GM20431 (cell line): ENCODE results near the gene UBL7.
"Not testable (repeated sequence)": the region's sequence is repeated elsewhere in the genome, so short reads cannot be mapped to it uniquely, and the experiment has no call there.

Source experiments
- in situ Hi-C: fragments of 300-500 bp; cut with MseI, MboI; formaldehyde crosslinking; loops from one replicate; pipeline ENCODE4 v1.15.0; 2020; ENCODE audit warnings: low sequenced_read_pairs; ENCODE audit not compliant: unreplicated experiment

UBL7 gene

DNA sequence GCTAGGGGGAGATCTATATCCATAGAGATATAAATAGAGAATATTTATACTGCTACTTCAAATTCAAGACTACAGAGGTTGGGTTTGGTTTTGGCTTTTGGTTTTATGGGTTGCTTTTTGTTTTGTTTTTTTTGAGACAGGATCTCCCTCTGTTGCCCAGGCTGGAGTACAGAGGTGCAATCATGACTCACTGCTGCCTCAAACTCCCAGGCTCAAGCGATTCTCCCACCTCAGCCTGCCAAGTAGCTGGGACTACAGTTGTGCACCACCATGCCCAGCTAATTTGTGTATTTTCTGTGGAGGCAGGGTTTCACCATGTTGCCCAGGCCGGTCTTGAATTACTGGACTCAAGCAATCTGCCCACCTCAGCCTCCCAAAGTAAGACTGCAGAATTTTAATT is 3.9 kb upstream of the UBL7 start:
- in situ Hi-C loops: no loop called here

DNA sequence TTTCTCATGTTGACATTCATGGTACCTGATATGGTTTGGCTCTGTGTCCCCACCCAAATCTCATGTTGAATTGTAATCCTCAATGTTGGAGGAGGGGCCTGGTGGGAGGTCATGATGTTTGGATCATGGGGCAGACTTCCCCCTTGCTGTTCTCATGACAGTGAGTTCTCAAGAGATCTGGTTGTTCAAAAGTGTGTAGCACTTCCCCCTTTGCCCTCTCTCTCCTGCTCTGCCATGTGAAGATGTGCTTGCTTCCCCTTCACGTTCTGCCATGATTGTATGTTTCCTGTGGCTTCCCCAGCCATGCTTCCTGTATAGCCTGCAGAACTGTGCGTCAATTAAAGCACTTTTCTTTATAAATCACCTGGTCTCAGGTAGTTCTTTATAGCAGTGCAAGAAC is 3.3 kb upstream of the UBL7 start:
- in situ Hi-C loops: no loop called here

DNA sequence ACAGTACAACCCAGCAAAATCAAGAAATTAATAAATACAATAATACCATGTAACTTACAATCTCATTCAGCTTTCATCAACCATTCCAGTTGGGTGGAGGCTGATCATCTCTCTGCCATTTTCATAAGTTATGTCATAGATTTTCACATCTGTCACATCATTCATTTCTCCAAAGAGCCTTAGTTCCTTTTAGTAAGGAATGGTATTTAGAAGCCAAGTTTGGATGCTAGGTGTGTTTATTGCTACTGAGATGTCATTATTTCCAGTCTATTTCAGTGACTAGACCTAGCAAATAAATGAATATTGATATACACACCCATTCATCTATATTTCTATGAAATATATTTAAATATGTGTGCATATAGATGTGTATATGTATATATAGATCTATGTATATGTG is 2.7 kb upstream of the UBL7 start:
- in situ Hi-C loops: no loop called here

DNA sequence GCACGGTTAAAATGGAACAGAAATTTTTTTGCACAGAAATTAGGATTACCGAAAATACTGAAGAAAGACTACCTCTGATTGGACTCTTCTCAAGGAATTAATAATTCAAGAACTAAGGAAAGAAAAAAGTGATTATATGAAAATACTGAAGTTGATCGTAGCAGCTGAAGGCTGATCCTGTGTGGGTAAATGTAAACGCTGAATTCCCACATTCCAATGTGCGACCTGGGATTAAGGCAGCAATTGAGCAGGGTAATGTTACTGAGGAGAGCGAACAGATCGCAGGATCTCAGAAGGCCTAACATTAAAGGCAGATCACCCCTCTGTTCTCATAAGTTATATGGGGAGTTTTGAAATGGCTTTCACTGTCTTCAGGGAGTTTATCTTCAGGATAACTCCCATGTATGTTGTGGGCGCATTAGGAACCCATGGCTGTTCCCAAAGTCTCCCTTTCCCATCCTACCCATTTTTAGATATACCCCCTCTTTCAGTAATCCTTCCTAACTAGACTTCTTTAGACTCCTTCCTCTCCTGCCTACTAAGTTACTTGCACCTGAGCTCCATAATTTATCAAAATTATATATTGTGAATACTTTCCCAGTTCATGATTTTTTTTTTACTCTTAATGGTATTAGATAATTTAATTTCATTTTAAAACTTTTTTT is 1.0 kb upstream of the UBL7 start:
- in situ Hi-C loops: no loop called here

DNA sequence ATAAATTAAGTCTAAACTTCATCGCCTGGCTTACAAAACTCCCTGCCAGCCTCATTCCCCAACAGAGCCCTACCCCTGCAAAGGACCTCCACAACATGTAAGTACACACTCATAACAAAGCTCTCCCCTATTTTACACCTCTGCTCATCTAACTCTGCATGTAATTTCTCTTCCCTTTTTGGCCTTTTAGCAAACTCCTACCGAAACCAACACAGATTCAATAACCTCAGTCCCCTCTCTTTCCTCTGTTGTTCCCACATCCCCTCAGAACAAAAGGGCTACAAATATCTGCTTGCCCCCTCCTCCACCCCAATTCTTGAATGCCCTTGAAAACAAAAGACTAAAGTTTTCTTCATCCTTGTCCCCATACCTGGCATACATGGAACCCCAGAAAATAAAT is 662 bp downstream of the UBL7 start:
- in situ Hi-C loops: no loop called here

DNA sequence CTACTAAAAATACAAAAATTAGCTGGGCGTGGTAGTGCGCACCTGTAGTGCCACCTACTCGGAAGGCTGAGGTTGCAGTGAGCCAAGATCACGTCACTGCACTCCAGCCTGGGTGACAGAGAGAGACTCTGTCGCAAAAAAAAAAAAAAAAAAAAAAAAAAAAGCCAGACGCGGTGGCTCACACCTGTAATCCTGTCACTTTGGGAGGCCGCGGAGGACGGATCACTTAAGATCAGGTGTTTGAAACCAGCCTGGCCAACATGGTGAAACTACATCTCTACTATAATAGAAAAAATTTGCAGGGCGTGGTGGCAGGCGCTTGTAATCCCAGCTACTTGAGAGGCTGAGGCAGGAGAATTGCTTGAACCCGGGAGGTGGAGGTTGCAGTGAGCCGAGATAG is 1.2 kb downstream of the UBL7 start:
- in situ Hi-C loops: not testable (repeated sequence)

DNA sequence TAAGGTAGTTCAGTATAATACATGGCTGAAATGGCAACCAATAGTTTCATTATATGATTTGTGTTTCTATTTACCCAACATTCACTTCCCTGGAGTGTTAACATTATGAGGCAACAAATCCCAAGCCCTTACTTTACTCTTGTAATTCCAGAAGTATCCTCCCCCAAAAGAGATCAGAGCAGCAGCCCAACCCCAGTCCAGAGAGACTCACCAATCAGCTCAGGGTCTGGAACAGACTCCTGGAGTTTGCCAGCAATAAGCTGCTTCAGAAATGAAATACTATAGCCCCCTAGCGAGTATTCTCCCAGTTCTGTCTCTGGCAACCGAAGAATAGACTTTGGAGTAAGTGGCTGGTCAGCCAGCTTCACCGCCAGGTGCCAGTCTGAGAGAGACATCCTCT is 2.5 kb downstream of the UBL7 start:
- in situ Hi-C loops: no loop called here

DNA sequence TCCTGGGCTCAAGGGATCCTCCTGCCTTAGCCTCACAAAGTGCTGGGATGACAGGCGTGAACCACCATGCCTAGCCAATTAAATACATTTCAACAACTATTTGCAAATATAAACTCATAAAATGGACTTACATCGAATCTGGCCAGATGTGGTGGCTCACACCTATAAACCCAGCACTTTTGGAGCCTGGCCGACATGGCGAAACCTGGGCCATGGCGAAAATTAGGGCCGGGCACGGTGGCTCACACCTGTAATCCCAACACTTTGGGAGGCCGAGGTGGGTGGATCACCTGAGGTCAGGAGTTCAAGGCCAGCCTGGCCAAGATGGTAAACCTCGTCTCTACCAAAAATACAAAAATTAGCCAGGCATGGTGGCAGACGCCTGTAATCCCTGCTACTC is 3.9 kb downstream of the UBL7 start:
- in situ Hi-C loops: not testable (repeated sequence)

DNA sequence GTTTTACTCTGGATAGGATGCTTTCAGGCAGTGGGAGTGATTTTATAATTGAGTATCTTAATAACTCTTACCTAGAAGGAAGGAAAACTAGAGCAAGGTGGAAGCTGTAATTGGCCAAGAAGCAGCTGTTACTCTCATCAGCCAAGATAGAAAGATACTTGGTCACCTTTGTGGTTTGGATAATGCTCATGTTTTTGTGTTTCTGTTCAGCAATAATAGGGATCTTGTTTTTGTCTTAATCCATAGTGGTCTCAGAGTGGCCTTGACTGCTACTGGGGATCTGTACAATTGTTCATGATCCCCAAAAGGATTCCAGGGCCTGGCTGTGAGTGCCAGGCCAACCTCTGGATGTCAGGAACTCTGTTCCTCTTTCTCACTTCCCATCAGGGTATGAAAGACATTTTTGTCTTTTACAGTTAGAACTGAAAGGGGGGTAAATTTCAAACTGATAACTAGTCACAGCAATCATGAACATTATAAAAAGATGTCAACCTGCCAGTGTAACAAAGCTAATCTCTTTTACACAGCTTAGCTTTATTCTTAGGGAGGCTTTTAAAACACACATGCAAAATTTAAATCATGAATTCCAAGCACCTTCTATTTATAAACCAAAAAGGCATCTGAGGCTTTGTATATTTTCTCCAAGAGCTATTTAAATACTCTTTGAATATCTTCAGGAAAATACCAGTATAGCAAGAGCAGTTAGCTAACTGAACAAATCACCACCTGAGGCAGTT is 6.0 kb downstream of the UBL7 start:
- in situ Hi-C loops: no loop called here

DNA sequence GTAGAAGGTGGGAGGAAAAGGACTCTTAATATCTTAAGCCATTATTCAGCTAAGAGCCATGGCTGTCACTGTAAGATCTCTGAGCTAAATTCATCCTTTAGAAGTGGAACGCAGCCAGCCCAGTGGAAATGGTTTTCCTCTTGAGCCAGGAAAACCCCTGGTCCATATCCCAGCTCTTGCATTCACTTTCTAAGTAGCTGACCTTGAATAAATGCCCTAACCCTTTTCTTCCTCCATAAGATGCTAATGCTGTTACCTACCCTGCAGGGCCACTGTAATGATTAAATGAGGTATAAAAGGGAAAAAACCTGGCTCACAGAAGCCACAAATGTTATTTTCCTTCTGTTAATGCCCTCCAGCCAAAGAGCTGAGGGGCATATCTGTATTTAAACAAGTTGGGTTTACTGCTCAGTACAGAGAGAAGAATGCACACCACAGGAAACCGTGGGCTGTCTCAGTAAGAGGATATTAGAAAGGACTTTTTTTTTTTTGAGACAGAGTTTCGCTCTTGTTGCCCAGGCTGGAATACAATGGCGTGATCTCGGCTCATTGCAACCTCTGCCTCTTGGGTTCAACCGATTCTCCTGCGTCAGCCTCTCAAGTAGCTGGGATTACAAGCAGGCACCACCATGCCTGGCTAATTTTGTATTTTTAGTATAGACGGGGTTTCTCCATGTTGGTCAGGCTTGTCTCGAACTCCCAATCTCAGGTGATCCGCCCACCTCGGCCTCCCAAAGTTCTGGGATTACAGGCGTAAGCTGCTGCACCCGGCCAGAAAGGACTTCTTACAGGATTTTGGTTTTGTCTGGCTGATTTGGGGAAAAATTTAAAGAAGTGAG is 6.8 kb downstream of the UBL7 start:
- in situ Hi-C loops: no loop called here

DNA sequence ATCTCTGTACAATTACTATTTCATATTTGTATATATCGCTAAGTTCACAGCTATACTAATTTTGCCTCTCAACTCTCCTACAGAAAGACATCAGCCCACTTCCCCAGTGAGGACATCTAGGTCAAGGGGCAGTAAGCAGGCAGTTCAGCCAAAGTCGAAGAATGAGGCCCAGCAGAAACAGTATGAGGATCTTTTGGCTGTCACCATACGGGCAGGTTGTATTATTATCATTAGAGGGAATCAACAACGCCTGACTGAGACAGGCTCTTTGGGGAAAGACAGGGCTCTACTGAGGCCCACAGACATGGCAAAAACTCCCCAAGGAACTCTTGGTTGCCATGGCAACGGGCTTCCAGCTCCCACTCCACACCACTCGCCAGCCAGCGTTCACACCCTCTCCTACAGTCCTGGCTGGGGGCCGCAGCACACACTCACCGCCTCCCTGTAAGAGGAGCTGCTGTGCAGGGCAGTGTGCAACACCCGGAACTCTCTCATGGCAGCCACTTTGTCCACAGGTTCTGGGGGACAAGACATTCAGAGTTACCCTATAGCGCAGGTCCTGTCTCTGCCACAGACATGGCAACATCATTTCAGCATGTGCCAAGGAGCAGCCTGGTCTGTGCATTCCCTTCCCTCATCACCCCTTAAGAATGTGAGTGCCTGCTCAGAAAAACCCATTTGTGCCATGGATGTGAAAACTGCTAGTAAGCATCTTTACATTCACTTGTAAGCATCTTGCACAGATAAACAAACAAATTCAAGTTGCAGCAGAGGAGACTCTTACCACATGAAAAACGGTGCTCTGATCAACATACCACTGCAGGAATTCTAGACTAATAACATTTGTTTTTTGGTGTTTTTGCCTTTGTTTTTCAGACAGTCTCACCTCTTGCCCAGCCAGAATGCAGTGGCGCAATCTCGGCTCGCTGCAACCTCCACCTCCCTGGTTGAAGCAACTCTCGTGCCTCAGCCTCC is 8.8 kb downstream of the UBL7 start:
- in situ Hi-C loops: no loop called here

DNA sequence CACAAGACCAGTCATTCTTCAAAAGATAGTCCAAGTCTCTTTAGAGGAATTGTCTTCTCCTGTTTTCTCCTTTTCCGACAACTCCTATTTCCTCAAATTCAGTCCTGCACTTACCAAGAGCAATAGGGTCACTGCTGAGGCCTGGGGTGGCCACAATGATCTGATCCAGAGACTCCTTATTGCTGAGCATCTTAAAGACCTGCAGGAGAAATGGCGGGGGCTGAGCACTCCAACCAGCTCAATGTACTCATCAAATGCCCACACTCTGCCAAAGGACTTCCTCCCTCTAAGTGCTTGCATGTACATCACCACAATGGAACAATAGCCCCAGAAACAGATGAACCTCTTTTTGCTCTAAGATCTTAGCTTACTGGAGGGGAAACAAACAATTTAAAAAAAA is 9.6 kb downstream of the UBL7 start:
- in situ Hi-C loops: no loop called here

DNA sequence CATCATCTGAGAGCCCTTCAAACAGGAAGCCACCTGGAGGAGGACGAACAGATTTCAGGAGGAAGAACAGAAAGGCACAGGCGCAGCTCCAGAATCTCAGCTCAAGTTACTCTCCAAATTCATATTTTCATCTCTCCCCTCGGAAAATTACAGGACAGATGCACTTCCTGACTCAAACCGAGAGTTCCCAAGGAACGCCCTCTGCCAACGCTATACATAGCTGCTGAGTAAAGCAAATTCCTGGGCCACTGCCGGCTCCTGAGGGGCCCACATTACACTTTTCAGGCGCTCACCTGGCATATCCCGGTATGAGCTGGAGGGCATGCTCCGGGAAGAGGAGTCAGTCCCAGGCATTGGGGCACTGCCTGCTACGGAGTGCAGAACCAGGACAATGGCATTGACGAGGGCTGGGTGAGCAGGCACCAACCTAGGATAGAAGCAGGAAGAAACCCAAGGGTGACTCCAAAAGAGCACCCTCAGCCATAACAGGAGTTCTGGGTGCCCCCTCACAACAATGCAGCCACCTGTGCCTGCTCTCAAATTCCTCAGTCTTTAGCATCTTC is 11.2 kb downstream of the UBL7 start:
- in situ Hi-C loops: no loop called here

DNA sequence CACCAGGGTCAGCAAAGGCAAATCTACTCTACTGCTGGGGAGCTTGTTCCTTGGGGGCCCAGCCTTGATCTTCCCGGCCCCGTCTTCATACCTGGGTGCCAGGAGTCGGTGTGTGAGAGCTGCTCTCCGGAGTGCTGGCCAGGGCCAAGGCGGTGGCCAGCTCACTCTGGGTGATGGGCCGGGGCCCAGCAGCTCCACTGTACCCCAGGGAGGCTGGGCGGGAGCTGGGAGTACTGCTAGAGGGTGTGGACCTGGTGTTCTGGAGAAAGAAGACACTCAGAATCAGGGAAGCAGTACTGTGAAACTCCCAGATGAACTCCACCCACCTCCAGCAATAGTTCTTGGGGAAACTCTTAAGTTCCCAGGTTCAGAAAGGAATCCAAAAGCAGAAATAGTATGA is 11.9 kb downstream of the UBL7 start:
- in situ Hi-C loops: no loop called here

DNA sequence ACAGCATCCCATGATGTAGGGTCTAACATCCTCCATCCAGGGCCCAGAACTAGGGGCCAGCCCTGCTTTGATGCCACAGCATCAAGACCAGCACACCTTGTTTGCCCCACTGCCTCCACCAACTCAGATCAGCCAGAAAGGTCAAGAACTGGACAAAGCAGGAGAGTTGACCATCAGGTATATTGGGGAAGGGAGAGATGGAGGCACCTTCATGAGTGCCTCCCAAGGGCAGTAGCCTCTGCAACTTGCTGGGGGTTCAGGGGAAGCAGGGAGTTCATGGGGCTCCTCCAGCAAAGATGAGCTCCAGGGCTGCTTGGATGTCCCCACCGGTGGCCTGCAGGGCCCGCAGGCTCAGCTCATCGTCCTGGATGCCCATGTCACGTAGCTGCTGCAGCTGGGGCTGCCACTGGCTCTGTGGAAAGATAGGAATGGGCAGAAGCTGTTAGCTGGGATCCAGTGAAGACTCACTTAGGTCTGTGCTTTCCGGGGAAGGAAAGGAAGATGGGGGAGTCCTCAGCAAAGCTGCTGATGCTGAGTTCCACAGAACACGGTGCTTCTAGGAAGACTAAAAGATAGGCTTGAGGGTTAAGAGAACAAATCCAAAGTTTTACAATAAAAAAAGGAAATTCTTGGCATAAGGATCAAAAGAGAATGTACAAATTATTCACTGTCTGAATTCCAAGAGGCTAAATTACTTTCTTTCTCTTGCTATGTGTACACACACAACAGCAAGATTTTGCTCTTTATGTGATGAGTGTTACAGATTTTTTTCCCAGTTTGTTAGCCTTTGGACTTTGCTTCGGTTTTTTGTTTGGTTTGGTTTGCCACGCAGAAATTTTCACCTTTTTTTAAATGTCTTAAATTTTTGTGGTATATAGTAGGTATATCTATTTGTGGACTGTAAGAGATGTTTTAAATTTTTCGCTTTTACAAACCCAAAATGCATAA is 14.9 kb downstream of the UBL7 start:
- in situ Hi-C loops: no loop called here

DNA sequence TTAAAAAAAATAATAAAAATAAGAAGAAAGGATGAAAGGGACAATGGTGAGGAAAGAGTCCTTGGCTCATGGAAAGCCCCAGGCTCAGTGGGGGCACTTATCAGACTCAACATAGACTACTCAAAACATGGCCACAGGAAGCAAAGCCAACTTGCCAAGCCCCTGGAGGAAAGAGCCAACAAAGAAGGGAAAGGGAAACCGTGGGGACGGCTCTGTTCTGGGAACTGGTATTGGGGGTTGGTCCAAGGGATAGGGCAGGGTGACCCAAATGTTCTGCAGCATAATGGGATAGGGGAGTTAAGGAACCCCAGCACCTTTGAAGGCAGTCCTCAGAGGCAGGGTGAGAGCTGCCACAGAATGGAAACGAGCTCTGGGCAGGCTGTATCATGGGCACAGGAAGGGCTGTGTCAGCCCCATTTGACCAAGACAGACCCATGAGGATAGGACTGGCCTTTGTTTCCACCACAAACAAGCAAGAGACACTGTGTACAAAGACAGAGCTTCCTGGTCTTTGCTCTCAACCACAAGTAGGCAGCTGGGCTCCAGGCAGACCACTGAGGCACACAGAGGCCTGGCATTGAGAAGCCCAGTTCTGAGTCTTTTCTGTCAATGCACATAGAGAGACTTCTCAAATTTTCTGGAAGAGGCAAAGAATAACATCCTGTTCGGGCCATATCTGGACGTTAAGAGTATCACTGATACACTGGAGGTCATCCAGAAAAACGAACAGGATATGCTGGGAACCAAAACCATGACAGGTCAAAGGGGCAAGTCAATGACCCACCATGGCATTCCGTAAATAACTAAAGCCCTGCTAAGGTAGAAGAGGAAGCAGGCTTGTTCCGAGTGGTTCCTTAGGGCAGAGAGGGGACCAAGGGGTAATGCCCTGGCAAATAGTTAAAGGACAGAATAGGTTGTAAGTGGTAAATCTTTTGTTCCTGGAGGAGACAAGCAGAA is 16.6 kb downstream of the UBL7 start:
- in situ Hi-C loops: loop anchor here (5.0 kb wide), 1 partner anchor 62 kb away; no protein-coding TSS in a partner anchor

DNA sequence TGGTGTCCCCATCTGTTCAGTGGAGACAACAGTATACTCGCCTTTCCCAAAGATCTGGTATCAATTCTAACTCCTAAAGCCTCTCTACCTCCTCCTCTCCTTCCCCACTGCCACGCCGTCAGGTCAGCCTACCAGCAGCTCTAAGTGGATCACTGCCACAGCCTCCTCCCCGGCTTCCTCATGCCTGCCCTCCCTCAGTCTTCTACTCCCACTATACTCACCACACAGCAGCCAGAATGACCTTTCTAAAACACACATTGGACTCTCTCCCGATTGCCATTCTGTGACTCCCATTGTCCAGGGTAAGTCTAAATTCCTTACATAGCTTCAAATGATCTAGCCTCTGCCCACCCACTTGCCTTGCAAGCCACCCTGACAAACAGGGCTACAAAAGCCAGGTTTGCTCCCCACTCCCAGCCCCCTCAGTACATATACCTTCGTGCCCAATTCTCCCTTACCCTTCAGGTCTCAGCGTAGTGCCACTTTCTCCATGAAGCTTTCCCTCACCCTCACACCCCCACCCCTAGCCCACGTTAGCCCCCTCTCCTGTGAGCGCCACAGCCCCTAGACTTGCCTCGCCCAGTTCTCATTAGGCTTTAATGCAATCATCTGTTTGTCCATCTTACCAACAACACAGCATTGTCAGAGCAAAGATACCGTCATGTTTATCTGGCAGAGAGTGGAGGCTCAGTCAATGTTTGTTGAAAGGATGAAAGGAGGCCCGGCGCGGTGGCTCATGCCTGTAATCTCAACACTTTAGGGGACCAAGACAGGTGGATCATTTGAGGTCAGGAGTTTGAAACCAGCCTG is 17.7 kb downstream of the UBL7 start:
- in situ Hi-C loops: loop anchor here (5.0 kb wide), 1 partner anchor 61 kb away; no protein-coding TSS in a partner anchor
